NCI-H128 (cell line): ENCODE measurements around the gene SLC35F3.

ENCODE experiments used
- DNase-seq: peaks from one replicate; lab custom pipeline; 2025; ENCODE audit not compliant: unreplicated experiment; lab: John Stamatoyannopoulos, UW

SLC35F3 gene

GRCh38 chr1:234309598-234310459, 405.4 kb downstream of the SLC35F3 start:
- peak; percentile 91 for DNase-seq

GRCh38 chr1:234310460-234310817, 406.0 kb downstream of the SLC35F3 start:
- no peak for DNase-seq

- DNase-seq: no peak
Observed at GRCh38 chr1:234311414-234311813, 406.9 kb downstream of the SLC35F3 start.

- DNase-seq: no peak
Observed at GRCh38 chr1:234313171-234313570, 408.7 kb downstream of the SLC35F3 start.

- DNase-seq: no peak
Observed at GRCh38 chr1:234315091-234315541, 410.6 kb downstream of the SLC35F3 start.

- DNase-seq: no peak
Observed at GRCh38 chr1:234315588-234315987, 411.1 kb downstream of the SLC35F3 start.

- no peak for DNase-seq
Observed at GRCh38 chr1:234316486-234316885, 412.0 kb downstream of the SLC35F3 start.

- DNase-seq: no peak
Observed at GRCh38 chr1:234316937-234317336, 412.5 kb downstream of the SLC35F3 start.

- no peak for DNase-seq
Observed at GRCh38 chr1:234320069-234320468, 415.6 kb downstream of the SLC35F3 start.

- no peak for DNase-seq
Observed at GRCh38 chr1:234320549-234320948, 416.1 kb downstream of the SLC35F3 start.

GRCh38 chr1:234321231-234321630, 416.8 kb downstream of the SLC35F3 start:
- no peak for DNase-seq

GRCh38 chr1:234322097-234322496, 417.6 kb downstream of the SLC35F3 start:
- DNase-seq: no peak

GRCh38 chr1:234322979-234323378, 418.5 kb downstream of the SLC35F3 start:
- no peak for DNase-seq

GRCh38 chr1:234324821-234325220, 420.3 kb downstream of the SLC35F3 start:
- no peak for DNase-seq

- no peak for DNase-seq
Observed at GRCh38 chr1:234325878-234326496, 421.5 kb downstream of the SLC35F3 start.

GRCh38 chr1:234326497-234327366, 422.3 kb downstream of the SLC35F3 start:
- DNase-seq: no peak

- DNase-seq: no peak
Observed at GRCh38 chr1:234327577-234328164, 423.2 kb downstream of the SLC35F3 start.

GRCh38 chr1:234330843-234331215, 426.4 kb downstream of the SLC35F3 start:
- DNase-seq: no peak

GRCh38 chr1:234331507-234331906, 427.0 kb downstream of the SLC35F3 start:
- DNase-seq: no peak

GRCh38 chr1:234336359-234336758, 431.9 kb downstream of the SLC35F3 start:
- no peak for DNase-seq

- no peak for DNase-seq
Observed at GRCh38 chr1:234337233-234337632, 432.8 kb downstream of the SLC35F3 start.
